HG02852 (cell line): ENCODE measurements around the gene CDR2L.
A peak's percentile ranks its signal among the peaks of the same experiment; 100 is the strongest.
"Not testable (repeated sequence)": the region's sequence is repeated elsewhere in the genome, so short reads cannot be mapped to it uniquely, and the experiment has no call there.

Experiments
- ATAC-seq: cut with Tn5 transposase; IDR thresholded peaks from one replicate; pipeline ENCODE4 v1.9.1; 2021; ENCODE audit warnings: mild to moderate bottlenecking, moderate library complexity; ENCODE audit not compliant: unreplicated experiment

CDR2L gene

GRCh38 chr17:75034236-75034908, 46.9 kb downstream of the CDR2L start:
- ATAC-seq = peak; percentile 53

- ATAC-seq = no peak
Observed at GRCh38 chr17:75036643-75037268, 49.3 kb downstream of the CDR2L start.

GRCh38 chr17:75039238-75039637, 51.8 kb downstream of the CDR2L start:
- ATAC-seq = no peak

- ATAC-seq = no peak
Observed at GRCh38 chr17:75041656-75042280, 54.3 kb downstream of the CDR2L start.

- not testable (repeated sequence) for ATAC-seq
Observed at GRCh38 chr17:75043789-75044188, 56.4 kb downstream of the CDR2L start.

- ATAC-seq = no peak
Observed at GRCh38 chr17:75044716-75045115, 57.3 kb downstream of the CDR2L start.

- not testable (repeated sequence) for ATAC-seq
Observed at GRCh38 chr17:75045946-75046406, 58.5 kb downstream of the CDR2L start.

- ATAC-seq = peak; percentile 92
Observed at GRCh38 chr17:75046407-75047289, 59.2 kb downstream of the CDR2L start, which contains the start of the genes ATP5PD and KCTD2. Gene ATP5PD, minus strand, starts transcription at chr17:75046969. Its CDS starts 4,319 bp downstream, at chr17:75042650. Gene KCTD2, plus strand, starts transcription at chr17:75047225. Its CDS starts 26 bp downstream, at chr17:75047251.

- no peak for ATAC-seq
Observed at GRCh38 chr17:75047398-75048098, 60.1 kb downstream of the CDR2L start.

GRCh38 chr17:75048249-75048878, 60.9 kb downstream of the CDR2L start:
- ATAC-seq = no peak

GRCh38 chr17:75049057-75049456, 61.6 kb downstream of the CDR2L start:
- ATAC-seq = no peak

GRCh38 chr17:75049706-75050105, 62.3 kb downstream of the CDR2L start:
- ATAC-seq = no peak

- no peak for ATAC-seq
Observed at GRCh38 chr17:75051941-75052340, 64.5 kb downstream of the CDR2L start.
